ENCODE results near the gene DNAJC5. TPM values are rescaled to one million over a fixed set of nuclear protein-coding genes. Genes with fewer than 3 reads are reported as not detected.

The DNAJC5 gene
- total RNA-seq, 3 donors from 2014 or later = 57.5 to 65.9 (median 65.4) TPM

DNA sequence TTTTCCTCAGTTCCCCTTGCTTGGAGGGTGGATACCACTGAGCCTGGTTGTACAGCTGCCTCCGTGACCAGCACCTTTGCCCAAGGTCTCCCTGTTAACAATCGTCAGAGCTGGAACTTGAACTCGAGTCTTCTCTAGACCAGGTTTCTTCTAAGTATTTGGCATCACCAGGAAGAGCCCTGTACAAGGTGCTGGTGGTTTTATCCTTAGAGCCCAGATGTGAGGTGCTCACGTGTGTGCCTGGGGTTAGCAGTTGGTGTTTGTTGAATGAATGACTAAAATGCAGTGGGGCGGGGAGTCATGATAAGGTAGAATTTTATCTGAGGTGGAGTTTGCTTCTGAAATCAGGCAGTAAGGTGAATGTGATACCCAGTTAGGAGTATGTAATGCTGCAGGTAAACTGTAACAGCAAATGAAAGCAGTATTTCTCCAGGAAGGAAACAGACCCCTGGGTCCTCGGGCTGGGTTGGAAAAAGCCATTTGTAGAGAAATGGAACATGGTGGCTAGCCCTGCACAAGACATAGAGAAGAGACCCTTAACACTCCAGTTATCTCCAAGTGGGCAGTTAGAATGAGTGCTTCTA lies 3.1 kb downstream of the DNAJC5 start:
- no peaks in the 10 kb centered on the region for H3K36me3 ChIP-seq (ENCODE audit: low read depth)
- TF ChIP-seq, protein P1, sequence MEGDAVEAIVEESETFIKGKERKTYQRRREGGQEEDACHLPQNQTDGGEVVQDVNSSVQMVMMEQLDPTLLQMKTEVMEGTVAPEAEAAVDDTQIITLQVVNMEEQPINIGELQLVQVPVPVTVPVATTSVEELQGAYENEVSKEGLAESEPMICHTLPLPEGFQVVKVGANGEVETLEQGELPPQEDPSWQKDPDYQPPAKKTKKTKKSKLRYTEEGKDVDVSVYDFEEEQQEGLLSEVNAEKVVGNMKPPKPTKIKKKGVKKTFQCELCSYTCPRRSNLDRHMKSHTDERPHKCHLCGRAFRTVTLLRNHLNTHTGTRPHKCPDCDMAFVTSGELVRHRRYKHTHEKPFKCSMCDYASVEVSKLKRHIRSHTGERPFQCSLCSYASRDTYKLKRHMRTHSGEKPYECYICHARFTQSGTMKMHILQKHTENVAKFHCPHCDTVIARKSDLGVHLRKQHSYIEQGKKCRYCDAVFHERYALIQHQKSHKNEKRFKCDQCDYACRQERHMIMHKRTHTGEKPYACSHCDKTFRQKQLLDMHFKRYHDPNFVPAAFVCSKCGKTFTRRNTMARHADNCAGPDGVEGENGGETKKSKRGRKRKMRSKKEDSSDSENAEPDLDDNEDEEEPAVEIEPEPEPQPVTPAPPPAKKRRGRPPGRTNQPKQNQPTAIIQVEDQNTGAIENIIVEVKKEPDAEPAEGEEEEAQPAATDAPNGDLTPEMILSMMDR (IDR thresholded peaks at IDR 0.05) = no peak
- H3K9me3 ChIP-seq = no peaks in the 10 kb centered on the region
- H3K4me3 ChIP-seq = no peak overlapping the region
- DNase-seq (no peak), ATAC-seq (no peak)
- intact Hi-C loops (cut with DNase I, micrococcal nuclease) = no loop called here
- H3K4me1 ChIP-seq (ENCODE audit: low read depth) = peaks cover 36% of the 10 kb centered on the region

DNA sequence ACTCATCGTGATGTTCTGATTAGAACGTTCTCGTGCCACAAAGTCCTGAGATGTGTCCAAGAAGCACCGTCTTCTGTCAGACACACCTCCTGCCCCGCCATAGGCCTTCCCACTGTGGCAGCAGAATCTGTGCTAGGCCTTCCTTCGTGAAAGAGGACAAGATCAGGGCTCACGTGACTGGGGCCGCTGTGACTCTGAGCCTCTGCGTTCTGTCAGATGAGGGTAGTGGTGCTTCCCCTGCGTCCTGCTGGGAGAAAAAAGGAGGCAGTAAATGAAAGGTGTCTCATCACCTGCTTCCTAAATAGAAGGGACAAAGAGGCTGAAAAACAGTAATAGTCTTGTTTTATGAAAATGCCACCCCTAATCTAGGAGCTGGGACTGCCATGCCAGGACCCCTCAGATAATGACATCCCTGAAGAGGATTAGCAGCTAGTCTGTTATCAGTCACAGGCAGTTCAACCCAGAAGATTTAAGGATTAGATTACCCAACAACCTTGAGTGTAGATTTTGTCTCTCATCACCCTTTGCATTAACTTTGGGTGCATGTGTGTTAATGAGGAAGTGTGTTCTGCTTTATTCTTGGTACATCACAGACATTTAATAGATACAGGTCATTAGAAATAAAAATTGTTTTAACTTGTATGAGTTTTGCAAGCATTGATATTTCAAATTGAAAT lies 4.1 kb downstream of the DNAJC5 start:
- Histone ChIP-seq H3K36me3 (ENCODE audit: low read depth) (no peaks in the 10 kb centered on the region), H3K4me1 (ENCODE audit: low read depth) (peaks cover 35% of the 10 kb centered on the region), H3K4me3 (no peak overlapping the region), H3K9me3 (no peaks in the 10 kb centered on the region)
- intact Hi-C loops (cut with DNase I, micrococcal nuclease) = no loop called here
- ATAC-seq (no peak), DNase-seq (no peak)
- TF ChIP-seq, protein P1 (IDR thresholded peaks at IDR 0.05) = no peak

DNA sequence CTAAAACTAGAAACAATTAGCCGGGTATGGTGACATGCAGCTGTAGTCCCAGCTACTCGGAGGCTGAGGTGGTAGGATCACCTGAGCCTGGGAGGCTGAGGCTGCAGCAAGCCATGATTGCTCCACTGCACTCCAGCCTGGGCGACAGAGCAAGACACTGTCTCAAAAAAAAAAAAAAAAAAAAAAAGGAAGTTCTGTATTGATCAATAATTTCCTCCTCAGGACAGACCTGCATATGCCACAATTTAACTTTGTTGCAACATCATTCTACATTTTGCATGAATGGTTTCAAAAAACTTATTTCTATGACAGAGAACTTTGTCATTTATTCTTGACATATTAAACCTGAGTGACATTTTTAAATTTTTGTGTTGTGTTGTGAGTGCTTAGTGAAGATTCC lies 5.5 kb downstream of the DNAJC5 start:
- intact Hi-C loops (cut with DNase I, micrococcal nuclease) = no loop called here
- DNase-seq (no peak), ATAC-seq (no peak)
- Histone ChIP-seq H3K36me3 (ENCODE audit: low read depth) (no peaks in the 10 kb centered on the region), H3K4me3 (no peak overlapping the region), H3K9me3 (no peaks in the 10 kb centered on the region), H3K4me1 (ENCODE audit: low read depth) (peaks cover 33% of the 10 kb centered on the region)
- TF ChIP-seq, protein P1 (IDR thresholded peaks at IDR 0.05) = no peak

DNA sequence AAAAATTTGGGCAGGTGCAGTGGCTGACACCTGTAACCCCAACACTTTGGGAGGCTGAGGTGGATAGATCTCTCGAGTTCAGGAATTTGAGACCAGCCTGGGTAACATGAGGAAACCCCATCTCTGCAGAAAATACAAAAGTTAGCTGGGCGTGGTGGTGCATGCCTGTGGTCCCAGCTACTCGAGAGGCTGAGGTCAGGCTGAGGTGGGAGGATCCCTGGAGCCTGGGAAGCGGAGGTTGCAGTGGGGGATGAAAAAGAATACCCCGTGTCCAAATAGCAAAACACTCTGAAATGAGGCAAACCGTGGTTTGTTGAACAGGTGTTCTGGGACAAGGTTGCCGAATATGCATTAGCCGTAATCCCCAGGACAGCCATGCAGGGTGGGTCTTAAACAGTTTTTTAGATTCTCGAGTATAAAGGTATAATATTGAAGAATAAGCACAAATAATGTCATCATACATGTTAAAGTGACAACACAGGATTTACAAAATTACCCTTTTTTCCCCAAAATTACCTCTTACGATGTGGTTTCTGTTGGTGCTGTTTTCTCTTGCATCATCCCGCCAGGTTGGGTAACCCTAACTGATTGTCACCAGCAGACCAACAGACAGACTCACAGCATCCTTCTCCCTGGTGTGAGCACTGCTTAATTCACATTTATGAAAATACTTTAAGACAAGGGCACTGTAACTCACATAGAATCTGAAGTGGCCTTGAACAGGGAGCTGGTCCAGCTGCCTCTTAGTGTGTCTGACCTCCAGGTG lies 9.1 kb downstream of the DNAJC5 start:
- Histone ChIP-seq H3K9me3 (no peaks in the 10 kb centered on the region), H3K4me3 (no peak overlapping the region), H3K4me1 (ENCODE audit: low read depth) (peaks cover 32% of the 10 kb centered on the region), H3K36me3 (ENCODE audit: low read depth) (no peaks in the 10 kb centered on the region)
- TF ChIP-seq, protein P1 (IDR thresholded peaks at IDR 0.05) = no peak
- DNase-seq (no peak), ATAC-seq (no peak)
- intact Hi-C loops (cut with DNase I, micrococcal nuclease) = no loop called here

DNA sequence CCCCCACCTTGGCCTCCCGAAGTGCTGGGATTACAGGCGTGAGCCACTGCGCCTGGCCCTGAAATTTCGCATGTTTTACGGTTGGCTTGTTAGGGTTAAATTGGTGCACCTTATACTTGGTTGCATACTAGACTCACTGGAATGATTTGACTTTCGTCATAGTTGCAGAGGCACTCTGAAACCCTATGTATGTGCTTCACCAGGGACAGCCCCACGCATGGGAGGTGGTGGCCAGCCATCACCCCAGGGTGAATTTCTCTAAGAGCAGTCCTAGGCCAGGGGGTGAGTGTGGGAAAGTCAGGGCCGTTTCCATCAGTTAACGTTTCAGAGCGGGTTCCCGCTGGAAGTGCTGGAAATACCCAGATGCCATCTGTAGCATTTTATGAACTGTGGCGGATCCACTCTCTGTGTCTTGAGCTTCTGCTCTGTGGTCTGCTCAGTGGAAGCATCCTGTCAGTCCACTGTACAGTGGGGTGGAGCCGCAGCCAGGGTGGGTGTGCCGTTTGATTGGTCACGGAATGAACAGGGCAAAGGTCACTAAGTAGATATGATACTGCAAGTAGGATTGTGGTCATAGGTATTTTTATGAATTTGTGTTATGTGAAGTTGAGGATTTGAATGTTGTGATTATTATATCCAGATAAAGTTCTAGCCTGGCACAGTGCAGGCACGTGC lies 13.2 kb downstream of the DNAJC5 start:
- H3K36me3 ChIP-seq (ENCODE audit: low read depth) = no peaks in the 10 kb centered on the region
- intact Hi-C loops (cut with DNase I, micrococcal nuclease) = no loop called here
- TF ChIP-seq, protein P1 (IDR thresholded peaks at IDR 0.05) = no peak
- H3K4me3 ChIP-seq = no peak overlapping the region
- ATAC-seq (peak; percentile 86), DNase-seq (peak; percentile 79 to 80 (median 80))
- no peaks in the 10 kb centered on the region for H3K9me3 ChIP-seq
- H3K4me1 ChIP-seq (ENCODE audit: low read depth) = peaks cover 51% of the 10 kb centered on the region
